SJSA1 (cell line): ENCODE data around the gene LRRC56. TPM values are rescaled to one million over a fixed set of nuclear protein-coding genes. Genes with fewer than 3 reads are reported as not detected.
A peak's percentile ranks its signal among the peaks of the same experiment; 100 is the strongest.
"Not testable (repeated sequence)": the region's sequence is repeated elsewhere in the genome, so short reads cannot be mapped to it uniquely, and the experiment has no call there.

Experiments
- DNase-seq, 2 experiments: peaks; one replicate each; pipeline ENCODE4 v3.0.0-alpha.2; 2015 to 2020; ENCODE audit warnings: low spot score in 2 of 2, low read depth in 1 of 2
- H3K27ac ChIP-seq: fragments of 250-450 bp; sonication (Bioruptor Pico); 2 replicates; pipeline ENCODE4 v1.5.1; 2020; ENCODE audit warnings: mild to moderate bottlenecking, moderate library complexity
- H3K27me3 ChIP-seq: fragments of 250-450 bp; sonication (Bioruptor Pico); replicated peaks from 2 replicates; pipeline ENCODE4 v1.5.1; 2020; ENCODE audit warnings: mild to moderate bottlenecking, moderate library complexity
- H3K36me3 ChIP-seq: fragments of 250-450 bp; sonication (Bioruptor Pico); 2 replicates; pipeline ENCODE4 v1.5.1; 2020; ENCODE audit warnings: mild to moderate bottlenecking
- H3K4me1 ChIP-seq: fragments of 250-450 bp; sonication (Bioruptor Pico); replicated peaks from 2 replicates; pipeline ENCODE4 v1.6.1; 2021; ENCODE audit warnings: mild to moderate bottlenecking
- H3K4me3 ChIP-seq: fragments of 250-450 bp; sonication (Bioruptor Pico); 2 replicates; pipeline ENCODE4 v1.5.1; 2020; ENCODE audit warnings: mild to moderate bottlenecking
- H3K9me3 ChIP-seq: fragments of 250-450 bp; sonication (Bioruptor Pico); replicated peaks from 2 replicates; pipeline ENCODE4 v1.5.1; 2020; ENCODE audit warnings: mild to moderate bottlenecking
- total RNA-seq: library from RNA; depleted of rRNA; stranded (reverse); fragments of >200 nt; shearing (Covaris generic); gene quantifications from 2 replicates; pipeline ENCODE4 v1.2.3, GENCODE V29; 2014

LRRC56 gene
- total RNA-seq, 1 experiment from 2014 or later, result 0.05 TPM

- no peak for DNase-seq
- H3K9me3 ChIP-seq, result no peaks in the 10 kb centered on the region
- H3K4me3 ChIP-seq, result no peak overlapping the region
- H3K27ac ChIP-seq, result no peak overlapping the region
- H3K36me3 ChIP-seq, result no peaks in the 10 kb centered on the region
- H3K27me3 ChIP-seq, result peaks cover 7% of the 10 kb centered on the region; the same call in 1 of the 2 replicates
- H3K4me1 ChIP-seq, result peaks cover 12% of the 10 kb centered on the region
Measured at GRCh38 chr11:571802-572185, 34.5 kb downstream of the LRRC56 start.

GRCh38 chr11:573146-573759 lies 35.9 kb downstream of the LRRC56 start:
- H3K4me1 ChIP-seq, result peaks cover 18% of the 10 kb centered on the region
- no peaks in the 10 kb centered on the region for H3K9me3 ChIP-seq
- no peaks in the 10 kb centered on the region for H3K36me3 ChIP-seq
- H3K27ac ChIP-seq, result no peak overlapping the region
- no peak for DNase-seq
- H3K4me3 ChIP-seq, result no peak overlapping the region
- peaks cover 7% of the 10 kb centered on the region; the same call in 1 of the 2 replicates for H3K27me3 ChIP-seq

DNA sequence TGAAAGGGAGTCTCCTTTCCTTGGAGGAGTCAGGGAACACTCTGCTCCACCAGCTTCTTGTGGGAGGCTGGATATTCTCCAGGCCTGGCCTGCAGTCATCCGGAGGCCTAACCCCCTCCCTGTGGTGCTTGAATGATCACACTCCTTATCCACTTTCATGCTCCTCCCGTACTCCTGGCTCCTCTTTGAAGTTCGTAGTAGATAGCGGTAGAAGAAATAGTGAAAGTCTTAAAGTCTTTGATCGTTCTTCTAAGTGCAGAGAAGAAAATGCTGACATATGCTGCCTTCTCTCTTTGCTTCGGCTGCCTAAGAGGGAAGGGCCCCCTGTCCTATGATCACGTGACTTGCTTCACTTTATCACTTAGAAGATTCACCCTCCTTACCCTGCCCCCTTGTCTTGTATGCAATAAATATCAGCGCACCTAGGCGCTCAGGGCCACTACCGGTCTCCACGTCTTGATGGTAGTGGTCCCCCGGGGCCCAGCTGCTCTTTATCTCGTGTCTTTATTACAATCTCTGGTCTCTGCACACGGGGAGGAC lies 36.8 kb downstream of the LRRC56 start:
- not testable (repeated sequence) for H3K36me3 ChIP-seq, H3K4me3 ChIP-seq, H3K9me3 ChIP-seq, DNase-seq, H3K27ac ChIP-seq, H3K27me3 ChIP-seq
- H3K4me1 ChIP-seq, result peaks cover 15% of the 10 kb centered on the region

- Histone ChIP-seq H3K9me3 (no peaks in the 10 kb centered on the region), H3K36me3 (no peaks in the 10 kb centered on the region), H3K4me1 (peaks cover 13% of the 10 kb centered on the region), H3K27me3 (peaks cover 7% of the 10 kb centered on the region; the same call in 1 of the 2 replicates), H3K4me3 (peak overlapping the region; percentile 42; the same call in 1 of the 2 replicates), H3K27ac (no peak overlapping the region)
- DNase-seq, result no peak
Measured at GRCh38 chr11:574632-575312, 37.4 kb downstream of the LRRC56 start.

- H3K27ac ChIP-seq, result no peak overlapping the region
- no peaks in the 10 kb centered on the region for H3K9me3 ChIP-seq
- H3K4me3 ChIP-seq, result peak overlapping the region; percentile 42
- H3K4me1 ChIP-seq, result peaks cover 13% of the 10 kb centered on the region
- no peaks in the 10 kb centered on the region for H3K36me3 ChIP-seq
- peaks cover 7% of the 10 kb centered on the region; the same call in 1 of the 2 replicates for H3K27me3 ChIP-seq
- peak in 1 of 2 experiments; percentile 42 for DNase-seq
Measured at GRCh38 chr11:575313-575995, 38.1 kb downstream of the LRRC56 start.

DNA sequence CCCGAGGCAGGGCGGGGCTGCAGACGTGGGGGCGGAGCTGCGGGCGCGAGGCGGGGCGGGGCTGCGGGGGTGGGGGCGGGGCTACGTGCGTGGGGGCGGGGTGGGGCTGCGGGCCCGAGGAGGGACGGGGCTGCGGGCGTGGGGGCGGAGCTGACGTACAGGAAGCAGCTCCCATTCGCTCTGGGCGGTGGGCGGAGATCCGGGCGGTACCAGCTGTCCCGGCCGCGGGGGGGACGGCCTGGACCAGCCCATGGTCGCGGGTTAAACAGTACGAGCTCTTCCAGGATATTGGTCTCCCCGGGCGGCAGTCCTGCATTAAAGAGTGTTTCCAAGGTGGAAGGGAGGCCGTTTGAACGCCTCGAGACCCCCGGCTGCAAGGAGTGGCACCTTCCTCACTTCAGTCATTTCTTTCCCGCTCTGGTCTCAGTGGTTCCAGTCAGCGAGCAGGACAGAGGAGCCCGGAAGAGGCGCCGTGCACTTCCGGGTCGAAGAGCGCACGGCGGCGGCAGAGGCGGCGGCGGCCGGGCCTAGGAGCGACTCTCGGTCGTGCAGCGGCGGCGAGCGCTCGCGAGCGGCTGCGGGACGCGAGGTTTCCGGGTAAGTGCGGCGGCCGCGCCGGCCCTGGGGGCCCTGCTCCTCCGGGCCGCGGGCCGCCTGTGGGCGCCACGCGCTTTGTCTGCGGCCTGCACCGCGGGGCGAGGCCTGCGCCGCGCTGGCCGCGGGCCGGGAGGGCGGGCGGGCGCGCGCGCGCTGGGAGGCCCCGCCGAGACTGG lies 38.9 kb downstream of the LRRC56 start, which contains the start of gene PHRF1:
TSS of gene PHRF1 (plus strand) at position 475 of the 773 bp plus-strand sequence. CDS start 5,043 bp downstream, outside the sequence.
- DNase-seq, result peak; percentile 88 to 93
- no peaks in the 10 kb centered on the region for H3K36me3 ChIP-seq
- H3K27ac ChIP-seq, result peak within 1 kb of the TSS; percentile 99
- peaks cover 13% of the 10 kb centered on the region for H3K4me1 ChIP-seq
- peak within 1 kb of the TSS; percentile 78 for H3K4me3 ChIP-seq
- no peaks in the 10 kb centered on the region for H3K9me3 ChIP-seq
- H3K27me3 ChIP-seq, result peaks cover 7% of the 10 kb centered on the region; the same call in 1 of the 2 replicates

DNA sequence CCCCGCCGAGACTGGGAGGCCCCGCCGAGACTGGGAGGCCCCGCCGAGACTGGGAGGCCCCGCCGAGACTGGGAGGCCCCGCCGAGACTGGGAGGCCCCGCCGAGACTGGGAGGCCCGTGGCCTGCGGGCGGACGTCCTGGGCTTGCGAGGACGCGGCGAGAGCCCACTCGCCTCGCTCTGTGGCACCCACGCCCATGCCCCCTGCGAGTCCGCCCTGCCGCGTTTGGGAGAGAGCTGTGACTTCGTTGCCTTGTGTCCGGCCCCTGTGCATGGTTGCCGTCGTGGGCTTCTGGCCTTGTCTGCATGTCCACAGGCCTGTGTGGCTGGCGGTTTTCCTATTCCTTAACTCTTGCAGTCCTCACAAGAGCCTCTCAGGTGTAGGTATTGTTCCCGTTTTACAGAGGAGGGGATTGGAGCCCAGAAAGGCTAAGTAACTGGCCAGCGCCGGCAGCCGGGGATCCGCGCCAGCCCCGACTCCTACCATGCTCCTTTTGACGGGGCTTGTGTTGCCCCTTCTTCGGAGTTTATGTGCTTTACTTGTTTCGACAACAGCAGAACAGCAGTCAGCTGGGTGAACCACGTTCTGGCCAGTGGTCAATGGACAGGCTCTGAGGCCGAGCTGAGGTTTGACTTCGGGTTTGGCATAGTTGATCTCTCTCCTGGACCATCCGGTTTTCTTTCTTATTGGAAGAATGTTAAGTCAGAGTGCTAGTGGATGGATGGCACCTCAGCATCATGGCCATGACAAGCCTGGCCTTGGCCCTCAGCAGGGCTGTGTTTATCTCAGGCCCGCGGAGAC lies 39.7 kb downstream of the LRRC56 start:
- no peak for DNase-seq
- H3K9me3 ChIP-seq, result no peaks in the 10 kb centered on the region

GRCh38 chr11:577611-577894 lies 40.2 kb downstream of the LRRC56 start:
- H3K27me3 ChIP-seq, result peaks cover 7% of the 10 kb centered on the region; the same call in 1 of the 2 replicates
- H3K36me3 ChIP-seq, result no peaks in the 10 kb centered on the region; the same call in 1 of the 2 replicates
- H3K4me1 ChIP-seq, result peaks cover 13% of the 10 kb centered on the region
- H3K9me3 ChIP-seq, result no peaks in the 10 kb centered on the region
- peak overlapping the region; percentile 78 for H3K4me3 ChIP-seq
- H3K27ac ChIP-seq, result no peak overlapping the region
- no peak for DNase-seq

More for the DNA sequence above, 39.7 kb downstream of the LRRC56 start:
- Histone ChIP-seq H3K27me3 (peaks cover 7% of the 10 kb centered on the region; the same call in 1 of the 2 replicates), H3K36me3 (no peaks in the 10 kb centered on the region), H3K4me1 (peaks cover 13% of the 10 kb centered on the region), H3K27ac (no peak overlapping the region), H3K4me3 (peak overlapping the region; percentile 78)

GRCh38 chr11:578276-579035 lies 41.1 kb downstream of the LRRC56 start:
- peaks cover 7% of the 10 kb centered on the region; the same call in 1 of the 2 replicates for H3K27me3 ChIP-seq
- H3K9me3 ChIP-seq, result no peaks in the 10 kb centered on the region
- no peak for DNase-seq
- H3K27ac ChIP-seq, result no peak overlapping the region
- peaks cover 13% of the 10 kb centered on the region for H3K4me1 ChIP-seq
- H3K36me3 ChIP-seq, result peaks cover 7% of the 10 kb centered on the region
- no peak overlapping the region for H3K4me3 ChIP-seq

DNA sequence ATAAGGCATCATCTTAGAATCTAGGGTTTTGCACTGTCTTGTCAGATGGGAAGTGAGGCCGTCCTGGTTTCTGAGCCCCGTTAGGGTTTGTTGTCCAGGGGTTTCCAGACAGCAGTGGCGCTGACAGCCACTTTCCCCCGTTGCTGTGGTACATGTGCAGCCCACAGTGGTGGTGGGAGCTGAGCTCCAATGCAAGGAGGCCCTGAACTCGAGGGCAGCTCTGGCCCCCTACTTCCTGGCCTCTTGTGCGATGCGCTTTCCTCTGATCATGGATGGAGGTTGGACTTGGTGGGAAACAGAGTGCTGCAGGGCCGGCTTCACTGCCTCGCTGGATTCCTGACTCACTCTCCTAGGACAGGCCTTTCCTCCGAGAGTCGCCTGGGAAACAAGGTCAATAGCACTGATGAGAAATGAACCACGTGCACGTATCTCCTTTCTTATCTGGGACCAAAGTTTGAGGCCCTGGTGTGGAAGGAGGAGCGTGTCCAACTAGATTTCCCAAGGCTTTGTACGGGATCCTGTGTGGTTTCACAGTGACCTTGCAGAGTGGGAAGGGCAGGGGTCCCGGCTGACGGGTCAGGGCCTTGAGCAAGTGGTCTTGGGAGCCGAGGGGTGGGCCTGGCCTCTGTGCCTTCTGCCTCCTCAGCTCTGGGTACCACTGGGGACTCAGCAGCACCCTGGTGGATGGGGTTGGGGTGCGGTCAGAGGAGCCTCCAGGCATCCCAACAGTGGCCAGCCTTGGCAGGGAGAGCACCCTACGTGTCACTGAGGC lies 42.7 kb downstream of the LRRC56 start:
- H3K27ac ChIP-seq, result no peak overlapping the region
- DNase-seq, result no peak
- H3K36me3 ChIP-seq, result peaks cover 8% of the 10 kb centered on the region
- no peaks in the 10 kb centered on the region for H3K9me3 ChIP-seq
- H3K4me1 ChIP-seq, result peaks cover 12% of the 10 kb centered on the region
- no peak overlapping the region for H3K4me3 ChIP-seq
- peaks cover 5% of the 10 kb centered on the region; the same call in 1 of the 2 replicates for H3K27me3 ChIP-seq

DNA sequence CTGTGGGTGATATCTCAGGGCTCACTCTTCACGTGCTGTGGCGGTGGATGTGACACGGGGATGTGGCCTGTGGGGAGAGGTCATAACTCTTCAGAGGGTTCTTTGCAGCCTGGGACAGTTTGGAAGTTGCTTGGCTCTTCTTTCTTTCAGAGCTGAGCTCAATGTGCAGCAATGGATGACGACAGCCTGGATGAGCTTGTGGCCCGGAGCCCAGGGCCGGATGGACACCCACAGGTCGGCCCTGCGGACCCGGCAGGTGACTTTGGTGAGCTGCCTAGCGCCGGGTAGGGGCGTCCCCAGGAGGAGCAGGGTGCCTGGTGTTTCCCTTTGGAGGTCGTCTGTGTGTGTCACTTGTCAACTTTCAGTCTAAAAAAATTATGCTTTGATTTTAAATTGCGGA lies 44.0 kb downstream of the LRRC56 start:
- Histone ChIP-seq H3K27me3 (no peaks in the 10 kb centered on the region), H3K4me1 (peaks cover 7% of the 10 kb centered on the region; the same call in 1 of the 2 replicates), H3K27ac (no peak overlapping the region), H3K4me3 (no peak overlapping the region), H3K36me3 (peaks cover 8% of the 10 kb centered on the region), H3K9me3 (no peaks in the 10 kb centered on the region)
- no peak for DNase-seq
